HepG2 (cell line): Measurements from ENCODE around the gene DPY30. TPM values are rescaled to one million over a fixed set of nuclear protein-coding genes. Genes with fewer than 3 reads are reported as not detected.
A peak's percentile ranks its signal among the peaks of the same experiment; 100 is the strongest.

Source experiments
- AKNA ChIP-seq: sonication (generic); formaldehyde crosslinking; IDR thresholded peaks from 2 replicates; pipeline ENCODE4 v1.4.0; 2020; ENCODE audit warnings: missing genetic modification reagents, borderline replicate concordance
- FOXJ3 ChIP-seq: sonication (generic); formaldehyde crosslinking; IDR thresholded peaks from 2 replicates; pipeline ENCODE4 v1.4.0; 2020; ENCODE audit warnings: missing genetic modification reagents, mild to moderate bottlenecking, borderline replicate concordance
- HMG20A ChIP-seq: IDR thresholded peaks from 2 replicates; pipeline ENCODE4 v1.6.1; 2016; ENCODE audit warnings: borderline replicate concordance
- HNF1A ChIP-seq, 2 experiments: sonication (generic) in 1 of 2; formaldehyde crosslinking in 1 of 2; IDR thresholded peaks; 2 replicates each; pipeline versions ENCODE4 v1.4.0 to v1.6.1; 2016 to 2020; ENCODE audit warnings: borderline replicate concordance in 1 of 2, low read depth in 1 of 2, mild to moderate bottlenecking in 1 of 2, missing genetic modification reagents in 1 of 2
- HNRNPH1 ChIP-seq: fragments of 200-400 bp; formaldehyde crosslinking; optimal IDR thresholded peaks from 2 replicates; pipeline ENCODE3; 2017; ENCODE audit warnings: mild to moderate bottlenecking, low read depth, low read length
- KLF12 ChIP-seq: sonication (generic); formaldehyde crosslinking; IDR thresholded peaks from 2 replicates; pipeline ENCODE4 v1.4.0; 2020; ENCODE audit warnings: missing genetic modification reagents, borderline replicate concordance
- RXRA ChIP-seq: sonication (generic); formaldehyde crosslinking; IDR thresholded peaks from 2 replicates; pipeline ENCODE4 v1.5.1; 2020; ENCODE audit warnings: missing genetic modification reagents
- ZBTB7B ChIP-seq: sonication (generic); formaldehyde crosslinking; IDR thresholded peaks from 2 replicates; pipeline ENCODE4 v1.4.0; 2020; ENCODE audit warnings: missing genetic modification reagents
- ZNF18 ChIP-seq: sonication (generic); formaldehyde crosslinking; IDR thresholded peaks from 2 replicates; pipeline ENCODE4 v1.8.0; 2022; ENCODE audit warnings: mild to moderate bottlenecking, missing genetic modification reagents; ENCODE audit not compliant: insufficient replicate concordance
- ZNF451 ChIP-seq: sonication (generic); formaldehyde crosslinking; IDR thresholded peaks from 2 replicates; pipeline ENCODE4 v1.5.0; 2020; ENCODE audit warnings: mild to moderate bottlenecking, missing genetic modification reagents
- ZNF597 ChIP-seq: sonication (generic); formaldehyde crosslinking; IDR thresholded peaks from 2 replicates; pipeline ENCODE4 v1.5.0; 2020; ENCODE audit warnings: missing genetic modification reagents
- ZSCAN22 ChIP-seq: sonication (generic); formaldehyde crosslinking; IDR thresholded peaks from 2 replicates; pipeline ENCODE4 v1.4.0; 2020; ENCODE audit warnings: mild to moderate bottlenecking, missing genetic modification reagents
- ZUFSP ChIP-seq: sonication (generic); formaldehyde crosslinking; IDR thresholded peaks from 2 replicates; pipeline ENCODE4 v1.9.0; 2021; ENCODE audit warnings: missing genetic modification reagents, mild to moderate bottlenecking, borderline replicate concordance
- polyA plus RNA-seq, 8 experiments: library from polyadenylated mRNA; depleted of rRNA in 3 of 8; stranded (reverse) in 7 of 8; unstranded in 1 of 8; fragments of >200 nt; fragmentation: Illumina TruSeq in 4 of 8; extraction: Trizol in 4 of 8; gene quantifications; 2 replicates each; pipeline versions ENCODE4 v1.2.1 to v1.2.3, GENCODE V29; 2011 to 2016; ENCODE audit warnings: low read depth in 4 of 8, missing spikeins in 1 of 8, mixed read lengths in 1 of 8; ENCODE audit not compliant: insufficient read depth in 1 of 8
- total RNA-seq, 5 experiments: library from RNA; depleted of rRNA; stranded (reverse); fragments of >200 nt; fragmentation: Illumina TruSeq; extraction: Trizol; gene quantifications; 2 replicates each; pipeline ENCODE4 v1.2.3, GENCODE V29; 2016; ENCODE audit warnings: low read depth in 1 of 5

The DPY30 gene
- total and polyA plus RNA-seq, 2 of the 13 experiments (the other 11 are each of a cell fraction or from before 2014, with no cell fraction given), result 98.1 to 118 TPM

- no peak for TF ChIP-seq ZUFSP (CRISPR knock-in tag)
- no peak for TF ChIP-seq AKNA (CRISPR knock-in tag)
- TF ChIP-seq HNF1A (IDR thresholded peaks at IDR 0.05; ENCODE audit: low read depth), result 0 out of 2 replicates have a peak, but pooled peaks have one; percentile 20
- TF ChIP-seq HNF1A (CRISPR knock-in tag; IDR thresholded peaks at IDR 0.05; ENCODE audit: borderline replicate concordance), result peak; percentile 91
- peak; percentile 45 for TF ChIP-seq HNRNPH1
- no peak for TF ChIP-seq KLF12 (CRISPR knock-in tag)
- peak; percentile 66 for TF ChIP-seq ZBTB7B
- peak; percentile 92 for TF ChIP-seq RXRA (CRISPR knock-in tag)
- TF ChIP-seq HMG20A (CRISPR knock-in tag), result peak; percentile 54; the same call in 1 of the 2 replicates
- 0 out of 2 replicates have a peak, but pooled peaks have one; percentile 46 for TF ChIP-seq ZNF451 (CRISPR knock-in tag)
- TF ChIP-seq FOXJ3 (CRISPR knock-in tag), result peak; percentile 62; the same call in 1 of the 2 replicates
- no peak for TF ChIP-seq ZNF597 (CRISPR knock-in tag)
- TF ChIP-seq ZNF18 (CRISPR knock-in tag), result no peak
- no peak; the same call in 1 of the 2 replicates for TF ChIP-seq ZSCAN22 (CRISPR knock-in tag)
These were observed 28.7 kb downstream of the DPY30 start, which contains the start of gene MEMO1 (continued) for GRCh38 chr2:32010670-32011484.
